Measurements from ENCODE around the gene PFKFB2.
A peak's percentile ranks its signal among the peaks of the same experiment; 100 is the strongest.

The PFKFB2 gene

GRCh38 chr1:207051191-207051943, 1.7 kb upstream of the PFKFB2 start, which contains the start of gene YOD1:
YOD1 (minus strand) TSS chr1:207051208; CDS start chr1:207051030, 178 bp downstream.
- Histone ChIP-seq H4K20me1 (ENCODE audit: control insufficient read depth, insufficient read depth, low read depth, low read length) (no peaks in the 10 kb centered on the region), H3K27ac (ENCODE audit: low read depth, low read length) (peak within 1 kb of the TSS; percentile 18; the same call in 1 of the 2 replicates), H3K9me3 (ENCODE audit: control insufficient read depth, insufficient read depth, low read length) (peaks cover 4% of the 10 kb centered on the region; the same call in 1 of the 2 replicates), H3K9me2 (replicated peaks; ENCODE audit: control insufficient read depth, low read length) (no peaks in the 10 kb centered on the region), H3K27me3 (ENCODE audit: control insufficient read depth, low read length) (peaks cover 39% of the 10 kb centered on the region), H3K36me3 (ENCODE audit: control insufficient read depth, low read length) (peaks cover 26% of the 10 kb centered on the region), H3K79me2 (ENCODE audit: control insufficient read depth, low read length) (peaks cover 42% of the 10 kb centered on the region), H3K4me3 (ENCODE audit: low read length) (peak within 1 kb of the TSS; percentile 88), H3K4me2 (ENCODE audit: low read length) (peak within 1 kb of the TSS; percentile 79), H3F3A (ENCODE audit: control insufficient read depth, insufficient read depth) (peaks cover 4% of the 10 kb centered on the region; the same call in 1 of the 2 replicates), H3K4me1 (ENCODE audit: control insufficient read depth, low read length) (peaks cover 18% of the 10 kb centered on the region)
- TF ChIP-seq CTCF (IDR thresholded peaks at IDR 0.05; ENCODE audit: low read depth, low read length, poor library complexity, severe bottlenecking) (no peak), EZH2phosphoT487 (IDR thresholded peaks at IDR 0.05; ENCODE audit: borderline replicate concordance, low read length) (no peak)

- Histone ChIP-seq H3K9me3 (ENCODE audit: control insufficient read depth, insufficient read depth, low read length) (peaks cover 4% of the 10 kb centered on the region; the same call in 1 of the 2 replicates), H4K20me1 (ENCODE audit: control insufficient read depth, insufficient read depth, low read depth, low read length) (no peaks in the 10 kb centered on the region), H3K4me1 (ENCODE audit: control insufficient read depth, low read length) (peaks cover 15% of the 10 kb centered on the region), H3K4me3 (ENCODE audit: low read length) (no peak overlapping the region), H3K27me3 (ENCODE audit: control insufficient read depth, low read length) (peaks cover 41% of the 10 kb centered on the region), H3K9me2 (replicated peaks; ENCODE audit: control insufficient read depth, low read length) (no peaks in the 10 kb centered on the region), H3K36me3 (ENCODE audit: control insufficient read depth, low read length) (peaks cover 4% of the 10 kb centered on the region), H3K4me2 (ENCODE audit: low read length) (no peak overlapping the region), H3F3A (ENCODE audit: control insufficient read depth, insufficient read depth) (peaks cover 4% of the 10 kb centered on the region; the same call in 1 of the 2 replicates), H3K27ac (ENCODE audit: low read depth, low read length) (no peak overlapping the region), H3K79me2 (ENCODE audit: control insufficient read depth, low read length) (peaks cover 12% of the 10 kb centered on the region)
- TF ChIP-seq EZH2phosphoT487 (IDR thresholded peaks at IDR 0.05; ENCODE audit: borderline replicate concordance, low read length) (no peak), CTCF (IDR thresholded peaks at IDR 0.05; ENCODE audit: low read depth, low read length, poor library complexity, severe bottlenecking) (no peak)
Observed at GRCh38 chr1:207054491-207054890, 1.4 kb downstream of the PFKFB2 start.

GRCh38 chr1:207055386-207056001, 2.4 kb downstream of the PFKFB2 start:
- H3K4me3 ChIP-seq (ENCODE audit: low read length) = no peak overlapping the region
- TF ChIP-seq CTCF (IDR thresholded peaks at IDR 0.05; ENCODE audit: low read depth, low read length, poor library complexity, severe bottlenecking) (no peak), EZH2phosphoT487 (IDR thresholded peaks at IDR 0.05; ENCODE audit: borderline replicate concordance, low read length) (no peak)
- peaks cover 2% of the 10 kb centered on the region; the same call in 1 of the 2 replicates for H3K36me3 ChIP-seq (ENCODE audit: control insufficient read depth, low read length)
- H3K4me1 ChIP-seq (ENCODE audit: control insufficient read depth, low read length) = peaks cover 13% of the 10 kb centered on the region
- peaks cover 4% of the 10 kb centered on the region; the same call in 1 of the 2 replicates for H3F3A ChIP-seq (ENCODE audit: control insufficient read depth, insufficient read depth)
- H3K9me2 ChIP-seq (replicated peaks; ENCODE audit: control insufficient read depth, low read length) = no peaks in the 10 kb centered on the region
- no peak overlapping the region for H3K4me2 ChIP-seq (ENCODE audit: low read length)
- H4K20me1 ChIP-seq (ENCODE audit: control insufficient read depth, insufficient read depth, low read depth, low read length) = no peaks in the 10 kb centered on the region
- no peak overlapping the region for H3K27ac ChIP-seq (ENCODE audit: low read depth, low read length)
- peaks cover 35% of the 10 kb centered on the region for H3K27me3 ChIP-seq (ENCODE audit: control insufficient read depth, low read length)
- H3K9me3 ChIP-seq (ENCODE audit: control insufficient read depth, insufficient read depth, low read length) = peaks cover 4% of the 10 kb centered on the region; the same call in 1 of the 2 replicates
- peaks cover 2% of the 10 kb centered on the region for H3K79me2 ChIP-seq (ENCODE audit: control insufficient read depth, low read length)

Data from DOHH2 (cell line).